Urothelium cell line (cell line): Measurements from ENCODE around the gene RASAL3.
"Not testable (repeated sequence)": the region's sequence is repeated elsewhere in the genome, so short reads cannot be mapped to it uniquely, and the experiment has no call there.

ENCODE experiments used
- DNase-seq: peaks from one replicate; pipeline ENCODE4 v3.0.0; 2011; ENCODE audit warnings: low spot score, mixed read lengths
- FAIRE-seq: peaks from 2 replicates; lab custom pipeline; 2011; peaks lifted over from hg19 to GRCh38; lab: Jason Lieb, UNC

The RASAL3 gene

DNA sequence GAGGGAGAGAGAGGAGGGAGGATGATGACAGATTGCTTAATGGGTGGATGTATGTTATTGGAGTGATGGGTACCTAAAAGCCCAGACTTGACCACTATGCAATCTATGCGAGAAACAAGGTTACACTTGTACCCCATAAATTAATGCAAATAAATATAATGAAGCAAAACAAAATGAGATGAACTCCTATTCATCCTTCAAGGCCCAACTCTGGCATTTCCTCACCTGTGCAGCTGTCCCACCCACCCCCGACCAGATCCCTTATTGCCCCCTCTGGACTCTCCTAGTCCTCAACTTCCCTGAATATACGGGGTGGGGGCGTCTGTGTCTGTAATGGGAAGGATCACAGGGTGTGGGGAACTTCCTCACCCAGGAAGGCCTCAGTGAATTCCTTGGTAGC, 10.8 kb upstream of the RASAL3 start:
- FAIRE-seq (no peak), DNase-seq (no peak)

GRCh38 chr19:15473821-15474220, 9.5 kb upstream of the RASAL3 start:
- DNase-seq, FAIRE-seq: not testable (repeated sequence)

DNA sequence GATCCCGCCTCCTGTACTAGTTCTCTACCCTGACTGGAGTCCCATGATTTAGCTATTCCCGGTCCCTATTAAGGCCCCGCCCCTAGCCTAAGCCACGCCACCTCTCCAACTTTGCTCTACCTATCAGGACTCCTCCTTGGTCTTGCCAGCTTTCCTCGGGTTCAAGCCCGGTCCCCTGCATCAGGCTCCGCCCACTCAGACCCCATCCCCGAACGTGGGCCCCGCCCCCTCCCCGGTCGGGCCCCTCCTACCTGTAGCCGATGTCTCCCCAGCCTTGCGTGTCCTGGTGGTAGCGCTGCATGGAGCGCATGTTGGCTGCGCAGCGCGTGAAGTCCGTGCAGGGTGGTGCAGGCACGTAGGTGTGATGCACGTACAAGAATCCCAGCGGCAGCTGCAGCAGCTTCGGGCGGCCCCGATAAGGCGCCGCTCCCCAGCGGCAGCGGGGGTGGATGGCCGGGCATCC, 7.3 kb upstream of the RASAL3 start:
- no peak for DNase-seq
- FAIRE-seq: no peak

DNA sequence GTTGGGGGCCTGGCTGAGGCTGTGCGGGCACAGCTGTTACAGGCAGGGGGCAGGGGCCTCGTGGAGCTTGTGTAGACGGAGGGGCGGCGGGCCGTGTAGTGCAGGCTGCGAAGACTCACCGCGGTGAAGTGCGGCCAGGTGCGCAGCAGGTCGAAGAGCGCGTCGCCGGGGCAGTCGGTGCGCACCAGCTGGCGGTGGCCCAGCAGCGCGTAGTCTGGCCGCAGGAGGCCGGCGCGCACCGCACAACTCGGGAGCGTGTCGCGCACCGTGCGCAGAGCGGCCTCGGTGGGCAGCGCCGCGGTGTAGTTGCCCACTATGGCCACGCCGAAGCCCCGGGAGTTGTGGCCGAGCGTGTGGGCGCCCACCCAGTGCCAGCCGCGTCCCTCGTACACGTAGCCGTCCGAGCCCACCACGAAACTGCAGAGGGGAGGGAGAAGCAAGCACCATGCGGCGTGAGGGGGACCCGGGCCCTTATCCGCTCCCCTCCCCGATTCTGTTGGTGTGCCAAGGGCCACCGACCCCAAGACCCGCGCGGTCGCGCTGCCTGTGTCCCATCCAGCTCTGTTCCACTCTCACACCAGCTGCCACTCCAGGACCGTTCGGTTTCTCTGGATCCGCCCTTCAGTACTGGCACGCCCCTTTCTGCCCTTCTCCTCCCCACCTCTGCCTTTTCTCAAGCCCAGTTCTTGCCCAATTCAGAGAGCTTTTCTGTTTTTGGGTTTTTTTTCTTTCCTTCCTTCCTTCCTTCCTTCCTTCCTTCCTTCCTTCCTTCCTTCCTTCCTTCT, 5.4 kb upstream of the RASAL3 start:
- FAIRE-seq (no peak), DNase-seq (no peak)

- FAIRE-seq (no peak), DNase-seq (no peak)
Observed at GRCh38 chr19:15468675-15469512, 4.5 kb upstream of the RASAL3 start.

GRCh38 chr19:15467734-15468214, 3.4 kb upstream of the RASAL3 start:
- FAIRE-seq: no peak
- DNase-seq: no peak

DNA sequence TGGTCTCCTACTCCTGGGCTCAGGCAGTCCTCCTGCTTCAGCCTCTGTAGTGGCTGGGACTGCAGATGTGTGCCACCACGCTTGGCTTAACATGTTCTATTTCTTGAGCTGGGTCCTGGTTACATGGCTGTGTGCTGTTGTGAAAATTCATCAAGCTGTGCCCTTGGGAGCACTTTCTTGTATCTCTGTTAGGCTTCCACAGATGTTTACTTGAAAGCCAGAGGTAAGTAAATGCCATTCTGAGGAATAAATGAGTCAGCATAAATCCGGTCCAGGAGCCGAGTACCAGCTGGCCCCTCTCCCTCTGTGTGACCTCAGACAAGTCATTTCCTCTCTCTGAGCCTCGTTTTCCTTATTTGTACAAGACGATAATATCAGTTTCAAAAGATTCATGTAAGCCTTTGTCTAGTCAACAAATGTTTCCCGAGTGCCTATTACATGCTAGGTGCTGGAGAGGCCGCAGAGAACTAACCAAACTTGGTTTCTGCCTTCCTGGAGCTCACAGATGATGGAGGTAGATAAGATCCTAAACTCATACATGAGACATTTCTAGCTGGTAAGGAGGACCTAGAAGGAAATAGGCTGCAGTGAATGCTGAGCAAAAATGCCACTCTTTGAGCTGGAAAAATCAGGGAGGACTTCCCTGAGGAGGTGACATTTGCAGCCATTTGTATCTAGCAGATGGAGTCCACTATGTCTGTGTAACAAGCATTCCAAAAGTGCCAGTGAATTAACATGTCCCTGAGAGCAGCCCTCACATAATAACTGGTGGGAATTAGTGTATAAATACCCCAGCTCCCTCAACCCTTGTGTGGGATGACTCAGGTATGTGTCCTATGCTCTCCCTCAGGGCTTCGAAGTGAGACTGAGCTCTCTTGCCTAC, 2.7 kb upstream of the RASAL3 start:
- FAIRE-seq: no peak

GRCh38 chr19:15463861-15464371, 428 bp downstream of the RASAL3 start:
- no peak for FAIRE-seq
- DNase-seq: no peak

More for the DNA sequence above, 2.7 kb upstream of the RASAL3 start:
- peak; percentile 39 for DNase-seq

DNA sequence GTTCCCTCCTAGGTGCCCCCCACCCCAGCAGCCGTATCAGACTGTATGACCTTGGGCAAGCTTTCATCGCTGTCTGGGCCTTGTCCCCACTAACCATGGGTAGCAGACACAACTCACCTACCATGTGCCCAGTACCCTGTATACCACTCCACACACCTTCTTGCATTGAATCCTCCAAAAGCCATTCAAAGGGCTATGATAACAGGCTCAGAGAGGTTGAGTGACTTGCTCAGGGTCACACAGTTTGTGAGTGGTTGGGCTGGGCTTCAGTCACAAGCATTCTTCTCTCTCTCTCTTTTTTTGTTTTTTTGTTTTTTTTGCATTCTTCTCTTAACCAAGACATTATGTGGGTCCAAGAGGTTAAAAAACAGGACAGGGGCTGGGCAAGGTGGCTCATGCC, 2.6 kb downstream of the RASAL3 start:
- no peak for DNase-seq
- no peak for FAIRE-seq

DNA sequence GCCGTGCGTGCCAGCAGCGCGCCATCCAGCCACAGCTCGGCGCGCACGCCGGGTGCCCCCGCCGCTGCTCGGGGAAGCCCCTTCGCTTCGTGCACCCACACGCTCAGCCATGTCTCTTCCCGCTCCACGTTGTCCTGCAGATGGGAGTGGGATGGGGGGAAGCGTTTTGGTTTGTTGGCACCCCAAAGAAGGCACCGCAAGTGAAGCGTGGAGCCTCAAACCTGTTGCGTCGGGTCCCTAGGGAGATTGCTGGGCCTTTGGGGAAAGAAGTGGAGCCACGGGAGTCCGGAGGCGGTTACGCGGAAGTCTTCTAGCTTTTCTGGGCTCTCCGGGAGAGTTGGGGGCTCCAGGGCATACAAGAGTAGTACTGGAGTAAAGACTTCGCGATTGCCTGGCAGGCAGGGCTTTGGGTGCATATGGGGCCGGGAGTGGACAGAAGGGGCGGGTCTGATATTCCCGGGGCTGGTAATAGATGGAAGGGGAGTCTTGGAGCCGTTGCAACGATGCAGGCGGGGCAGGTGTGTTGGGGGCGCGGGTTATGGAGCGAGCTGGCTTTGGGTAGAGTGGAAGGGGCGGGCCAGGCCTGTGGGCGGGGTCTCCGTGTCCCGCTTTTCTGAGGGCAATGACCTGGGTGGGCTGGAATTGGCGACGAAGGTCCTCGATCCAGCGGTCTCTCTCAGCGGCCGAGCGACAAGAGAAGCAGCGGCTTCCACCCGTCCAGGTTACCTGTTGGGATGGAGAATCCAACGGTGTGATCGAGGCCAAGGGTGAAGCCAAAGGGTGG, 6.5 kb downstream of the RASAL3 start:
- FAIRE-seq: no peak
- no peak for DNase-seq

DNA sequence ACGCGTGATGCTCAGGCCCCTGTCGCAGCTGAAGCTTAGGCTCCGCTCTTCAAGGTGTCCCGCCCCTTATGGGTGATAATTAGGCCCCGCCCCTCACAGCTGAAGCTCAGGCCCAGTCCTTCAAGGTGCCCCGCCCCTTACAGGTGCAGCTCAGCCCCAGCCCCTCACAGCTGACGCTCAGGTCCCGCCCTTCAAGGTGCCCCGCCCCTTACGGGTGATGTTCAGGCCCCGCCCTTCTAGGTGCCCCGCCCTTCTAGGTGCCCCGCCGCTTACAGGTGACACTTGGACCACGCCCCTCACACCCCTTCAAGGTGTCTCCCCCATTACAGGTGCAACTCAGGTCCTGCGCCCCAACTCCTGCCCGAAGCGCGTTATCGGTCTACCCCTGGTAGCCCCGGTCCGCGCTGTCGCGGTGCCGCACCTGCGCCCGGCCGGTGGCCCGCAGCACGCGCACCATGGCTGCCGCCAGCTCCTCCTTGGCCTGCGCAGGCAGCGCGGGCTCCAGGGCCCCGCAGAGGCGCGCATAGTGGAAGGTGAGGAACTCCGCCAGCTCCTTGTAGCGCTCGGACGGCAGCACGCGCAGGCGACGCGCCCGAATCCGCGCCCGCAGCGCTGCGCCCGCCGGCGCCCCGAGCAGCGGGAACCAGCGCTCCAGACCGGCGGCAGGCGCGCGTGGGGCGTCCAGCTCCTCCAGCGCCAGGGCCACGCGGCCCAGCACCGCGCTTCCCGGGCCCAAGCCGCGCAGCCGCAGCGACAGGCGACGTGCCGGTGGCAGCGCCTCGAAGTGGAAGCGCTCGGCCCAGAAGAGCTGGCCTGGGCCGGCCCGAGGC, 7.3 kb downstream of the RASAL3 start:
- DNase-seq (no peak), FAIRE-seq (no peak)

GRCh38 chr19:15456441-15456840, 7.9 kb downstream of the RASAL3 start:
- DNase-seq (no peak), FAIRE-seq (no peak)

DNA sequence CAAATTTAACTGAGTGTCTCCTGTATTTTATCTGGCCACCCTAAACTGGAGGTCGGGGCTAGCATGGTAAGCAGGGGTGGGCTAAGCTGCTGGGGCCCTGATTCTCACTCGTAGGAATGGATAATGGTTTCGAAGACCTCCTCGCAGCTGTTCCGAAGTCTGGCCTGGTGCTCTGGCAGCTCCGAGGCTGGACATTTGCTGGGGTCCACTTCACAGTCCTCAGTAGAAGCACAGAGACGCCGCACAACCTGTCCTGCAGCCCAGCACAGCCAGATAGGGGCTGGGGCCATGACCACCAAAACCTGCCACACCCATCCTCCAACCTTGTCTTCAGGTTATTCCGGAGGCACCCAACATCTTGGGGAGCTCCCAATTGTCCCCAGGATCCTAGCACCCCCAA, 8.3 kb downstream of the RASAL3 start:
- FAIRE-seq (no peak), DNase-seq (no peak)

DNA sequence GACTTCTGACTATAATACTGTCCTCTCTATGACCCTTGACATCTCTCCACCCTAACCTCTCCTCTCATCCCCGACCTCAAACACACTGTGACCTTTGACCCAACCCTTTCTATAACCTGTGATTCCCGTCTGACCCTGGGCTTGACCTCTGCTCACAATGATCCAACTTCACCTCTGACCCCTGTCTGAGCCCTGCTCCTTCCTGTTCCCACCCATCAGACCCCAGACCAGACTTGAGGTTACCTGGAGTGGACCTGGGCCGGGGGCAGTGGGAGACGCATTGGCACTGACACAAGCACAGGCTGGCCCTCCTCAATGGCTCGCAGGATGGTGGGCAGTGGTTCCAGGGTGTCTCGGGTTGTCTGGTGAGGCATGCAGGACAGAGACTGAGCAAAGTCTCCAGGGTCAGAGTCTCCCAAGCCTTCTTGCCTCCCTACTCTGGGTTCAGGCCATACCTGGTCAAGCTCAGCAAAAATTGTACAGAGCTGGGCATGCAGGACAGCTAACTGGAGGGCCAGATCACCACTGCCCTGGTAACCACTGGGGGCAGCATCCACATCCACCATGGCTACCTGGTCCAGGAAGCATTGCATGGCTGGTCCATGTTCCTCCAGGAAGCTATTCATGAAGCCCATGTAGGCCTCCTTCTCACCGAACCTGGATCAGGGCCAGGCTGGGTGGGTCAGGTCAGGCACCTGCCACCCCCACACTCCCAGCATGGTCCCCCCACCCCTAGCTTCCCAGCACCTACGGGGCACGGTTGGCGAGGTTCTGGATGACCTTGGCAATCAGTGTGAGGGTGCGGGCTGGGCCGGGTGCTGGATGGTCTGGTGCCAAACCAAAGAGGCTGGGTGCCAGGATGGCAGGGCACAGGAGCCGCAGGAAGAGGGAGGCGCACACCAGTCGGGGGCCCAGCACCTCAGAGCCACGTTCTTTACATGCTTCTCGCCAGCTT, 10.2 kb downstream of the RASAL3 start:
- DNase-seq (no peak), FAIRE-seq (no peak)

DNA sequence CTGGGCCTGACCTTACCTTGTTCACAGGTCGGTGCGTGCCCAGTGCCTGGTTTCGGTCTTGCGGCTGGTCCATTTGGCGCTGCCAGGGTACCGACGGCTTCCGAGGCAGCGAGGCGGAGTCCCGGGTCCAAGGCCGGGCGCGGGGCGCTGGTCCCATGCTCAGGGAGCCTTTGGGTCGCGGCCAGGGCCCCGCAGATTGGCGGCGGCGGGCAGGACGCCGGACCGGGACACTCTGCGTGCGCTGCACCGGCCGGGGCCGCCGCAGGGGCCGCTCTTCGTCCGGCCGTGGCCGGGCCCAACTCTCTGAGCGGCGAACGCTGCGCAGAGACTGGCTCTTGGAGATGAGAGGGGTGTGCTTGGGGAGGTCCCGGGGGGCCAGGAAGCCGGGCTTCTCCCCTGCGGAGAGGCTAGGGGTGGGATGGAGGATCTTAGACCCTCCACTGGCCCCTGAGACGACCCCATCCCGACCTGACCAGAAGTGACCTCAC, 11.2 kb downstream of the RASAL3 start:
- DNase-seq: no peak
- FAIRE-seq: no peak

DNA sequence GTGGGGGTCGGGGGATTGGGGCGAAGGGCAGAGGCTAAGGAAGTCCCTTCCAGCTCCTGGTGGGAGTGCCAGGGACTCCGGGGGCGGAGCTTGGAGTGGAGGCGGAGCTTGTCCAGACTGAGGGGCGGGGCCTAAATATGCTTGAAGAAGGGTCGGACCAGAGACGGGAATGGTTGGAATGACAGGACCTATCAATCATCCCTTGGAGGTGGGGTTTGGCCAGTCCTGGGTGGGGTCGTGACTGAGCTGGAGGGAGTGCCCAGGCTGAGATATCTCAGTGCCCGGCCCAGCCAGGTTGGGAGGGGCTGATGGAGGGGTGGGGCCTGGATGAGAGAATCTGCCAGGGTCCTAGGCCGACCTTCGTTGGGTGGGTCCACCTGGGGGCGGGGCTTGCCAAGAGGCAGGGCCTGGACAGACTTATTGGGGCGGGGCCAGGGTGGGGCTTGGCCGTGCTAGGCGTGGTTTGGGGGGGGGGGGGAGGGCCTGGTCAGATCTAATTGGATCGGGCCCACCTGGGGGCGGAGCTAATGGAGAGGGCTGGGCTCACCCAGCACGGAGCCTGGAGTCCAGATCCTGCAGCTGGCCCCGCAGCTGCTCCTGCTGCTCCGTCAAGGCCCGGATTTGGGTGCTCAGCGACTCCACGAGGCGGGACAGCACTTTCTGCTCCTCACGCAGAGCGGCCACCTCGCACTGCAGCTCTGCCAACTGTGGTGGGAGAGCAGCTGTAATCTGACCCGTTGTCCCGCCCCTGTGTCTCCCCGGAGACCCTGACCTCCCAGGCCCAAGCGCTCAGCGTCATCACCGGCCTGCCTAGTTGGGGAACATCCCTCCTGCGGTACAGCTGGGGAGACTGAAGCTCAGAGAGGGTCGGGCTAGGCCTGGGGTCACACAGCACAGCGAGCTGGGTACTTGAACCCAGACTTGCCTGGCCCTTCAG, 12.0 kb downstream of the RASAL3 start:
- FAIRE-seq: no peak
- no peak for DNase-seq

DNA sequence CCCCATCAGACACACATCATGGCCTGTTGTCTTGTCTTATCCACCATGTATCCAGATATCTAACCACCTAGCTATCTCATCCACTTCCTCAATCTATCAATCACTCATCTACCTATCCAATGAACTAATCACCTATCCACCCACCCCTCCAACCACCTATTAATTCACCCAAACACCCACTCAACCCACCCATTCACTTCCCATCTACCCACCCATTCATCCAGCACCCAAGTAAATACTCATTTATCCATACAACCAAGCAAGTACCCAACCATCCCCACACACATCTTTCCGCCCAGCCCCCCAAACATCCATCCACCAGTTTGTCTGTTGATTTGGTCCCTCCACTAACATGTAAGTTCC, 13.8 kb downstream of the RASAL3 start:
- DNase-seq (no peak), FAIRE-seq (no peak)
